Measurements from ENCODE around the gene PPP2R1A.

PPP2R1A gene

GRCh38 chr19:52176574-52176973 is 13.3 kb upstream of the PPP2R1A start:
- no peaks in the 10 kb centered on the region for H3K36me3 ChIP-seq (replicated peaks; ENCODE audit: insufficient read depth, low read length)
- no peaks in the 10 kb centered on the region for H3K9me3 ChIP-seq (replicated peaks; ENCODE audit: insufficient read depth, low read length)
- no peak overlapping the region for H3K9ac ChIP-seq (ENCODE audit: low read length)
- TF ChIP-seq EZH2phosphoT487 (IDR thresholded peaks at IDR 0.05; ENCODE audit: low read length) (no peak), CTCF (IDR thresholded peaks at IDR 0.05; ENCODE audit: low read length) (no peak), EZH2 (optimal IDR thresholded peaks at IDR 0.05; ENCODE audit: low read depth, low read length) (no peak)
- H3K4me3 ChIP-seq (ENCODE audit: low read length), result no peak overlapping the region
- H3K79me2 ChIP-seq (ENCODE audit: low read length), result no peaks in the 10 kb centered on the region
- no peaks in the 10 kb centered on the region for H3K4me1 ChIP-seq (ENCODE audit: low read length)
- no peak overlapping the region for H3K27ac ChIP-seq (ENCODE audit: low read length)
- H4K20me1 ChIP-seq (ENCODE audit: insufficient read depth, low read length), result no peaks in the 10 kb centered on the region
- H3F3A ChIP-seq (ENCODE audit: insufficient read depth, low read length), result no peaks in the 10 kb centered on the region
- H2AFZ ChIP-seq (ENCODE audit: low read length), result no peak overlapping the region
- no peak overlapping the region for H3K4me2 ChIP-seq (ENCODE audit: low read depth, low read length)
- no peaks in the 10 kb centered on the region for H3K27me3 ChIP-seq (replicated peaks; ENCODE audit: insufficient read depth, low read length)
- no peaks in the 10 kb centered on the region for H3K9me2 ChIP-seq (replicated peaks; ENCODE audit: insufficient read depth, low read length)
- no peak for DNase-seq

- H3K36me3 ChIP-seq (replicated peaks; ENCODE audit: insufficient read depth, low read length), result no peaks in the 10 kb centered on the region
- 0 out of 2 replicates have a peak, but pooled peaks cover 6% of the 10 kb centered on the region for H3K27me3 ChIP-seq (replicated peaks; ENCODE audit: insufficient read depth, low read length)
- H3K27ac ChIP-seq (ENCODE audit: low read length), result no peak overlapping the region
- H3K4me1 ChIP-seq (ENCODE audit: low read length), result no peaks in the 10 kb centered on the region; the same call in 1 of the 2 replicates
- H4K20me1 ChIP-seq (ENCODE audit: insufficient read depth, low read length), result no peaks in the 10 kb centered on the region
- no peak overlapping the region for H3K4me2 ChIP-seq (ENCODE audit: low read depth, low read length)
- no peak overlapping the region for H2AFZ ChIP-seq (ENCODE audit: low read length)
- DNase-seq, result no peak
- no peak overlapping the region for H3K9ac ChIP-seq (ENCODE audit: low read length)
- peaks cover 25% of the 10 kb centered on the region for H3K79me2 ChIP-seq (ENCODE audit: low read length)
- no peaks in the 10 kb centered on the region for H3F3A ChIP-seq (ENCODE audit: insufficient read depth, low read length)
- H3K9me3 ChIP-seq (replicated peaks; ENCODE audit: insufficient read depth, low read length), result no peaks in the 10 kb centered on the region
- no peaks in the 10 kb centered on the region for H3K9me2 ChIP-seq (replicated peaks; ENCODE audit: insufficient read depth, low read length)
- TF ChIP-seq EZH2 (optimal IDR thresholded peaks at IDR 0.05; ENCODE audit: low read depth, low read length) (no peak), EZH2phosphoT487 (IDR thresholded peaks at IDR 0.05; ENCODE audit: low read length) (no peak), CTCF (IDR thresholded peaks at IDR 0.05; ENCODE audit: low read length) (no peak)
- H3K4me3 ChIP-seq (ENCODE audit: low read length), result no peak overlapping the region
Observed at GRCh38 chr19:52187407-52187806, 2.4 kb upstream of the PPP2R1A start.

GRCh38 chr19:52188822-52189734 is 774 bp upstream of the PPP2R1A start:
- Histone ChIP-seq H3K36me3 (replicated peaks; ENCODE audit: insufficient read depth, low read length) (peaks cover 6% of the 10 kb centered on the region; the same call in 1 of the 2 replicates), H2AFZ (ENCODE audit: low read length) (peak overlapping the region; percentile 42), H3K27ac (ENCODE audit: low read length) (peak overlapping the region; percentile 28; the same call in 1 of the 2 replicates), H3K9me3 (replicated peaks; ENCODE audit: insufficient read depth, low read length) (no peaks in the 10 kb centered on the region), H3K27me3 (replicated peaks; ENCODE audit: insufficient read depth, low read length) (0 out of 2 replicates have a peak, but pooled peaks cover 4% of the 10 kb centered on the region), H3K9me2 (replicated peaks; ENCODE audit: insufficient read depth, low read length) (no peaks in the 10 kb centered on the region), H3K79me2 (ENCODE audit: low read length) (peaks cover 42% of the 10 kb centered on the region), H3F3A (ENCODE audit: insufficient read depth, low read length) (no peaks in the 10 kb centered on the region), H4K20me1 (ENCODE audit: insufficient read depth, low read length) (no peaks in the 10 kb centered on the region), H3K9ac (ENCODE audit: low read length) (peak overlapping the region; percentile 27; the same call in 1 of the 2 replicates), H3K4me2 (ENCODE audit: low read depth, low read length) (peak overlapping the region; percentile 82; the same call in 1 of the 2 replicates), H3K4me1 (ENCODE audit: low read length) (no peaks in the 10 kb centered on the region; the same call in 1 of the 2 replicates), H3K4me3 (ENCODE audit: low read length) (peak overlapping the region; percentile 54)
- TF ChIP-seq EZH2phosphoT487 (IDR thresholded peaks at IDR 0.05; ENCODE audit: low read length) (no peak), CTCF (IDR thresholded peaks at IDR 0.05; ENCODE audit: low read length) (no peak), EZH2 (optimal IDR thresholded peaks at IDR 0.05; ENCODE audit: low read depth, low read length) (no peak)
- no peak for DNase-seq
